ENCODE data around the gene CTBP2.

Gene CTBP2

GRCh38 chr10:125054216-125054615 is 106.1 kb downstream of the CTBP2 start:
- Histone ChIP-seq H3K9ac (ENCODE audit: low read length) (no peak overlapping the region), H4K20me1 (ENCODE audit: insufficient read depth, low read length) (no peaks in the 10 kb centered on the region), H2AFZ (ENCODE audit: low read length) (no peak overlapping the region), H3K36me3 (replicated peaks; ENCODE audit: insufficient read depth, low read length) (no peaks in the 10 kb centered on the region), H3K9me3 (replicated peaks; ENCODE audit: insufficient read depth, low read length) (no peaks in the 10 kb centered on the region), H3K4me2 (ENCODE audit: low read depth, low read length) (no peak overlapping the region), H3K4me3 (ENCODE audit: low read length) (no peak overlapping the region), H3F3A (ENCODE audit: insufficient read depth, low read length) (no peaks in the 10 kb centered on the region), H3K27ac (ENCODE audit: low read length) (no peak overlapping the region), H3K4me1 (ENCODE audit: low read length) (no peaks in the 10 kb centered on the region), H3K27me3 (replicated peaks; ENCODE audit: insufficient read depth, low read length) (peaks cover 98% of the 10 kb centered on the region), H3K79me2 (ENCODE audit: low read length) (no peaks in the 10 kb centered on the region), H3K9me2 (replicated peaks; ENCODE audit: insufficient read depth, low read length) (no peaks in the 10 kb centered on the region)
- TF ChIP-seq EZH2 (optimal IDR thresholded peaks at IDR 0.05; ENCODE audit: low read depth, low read length) = no peak
- TF ChIP-seq EZH2phosphoT487 (IDR thresholded peaks at IDR 0.05; ENCODE audit: low read length) = no peak
- TF ChIP-seq CTCF (IDR thresholded peaks at IDR 0.05; ENCODE audit: low read length) = no peak
- DNase-seq = no peak

- H3K9me3 ChIP-seq (replicated peaks; ENCODE audit: insufficient read depth, low read length) = no peaks in the 10 kb centered on the region
- H3K4me2 ChIP-seq (ENCODE audit: low read depth, low read length) = no peak overlapping the region
- no peaks in the 10 kb centered on the region for H3K79me2 ChIP-seq (ENCODE audit: low read length)
- peaks cover 93% of the 10 kb centered on the region for H3K27me3 ChIP-seq (replicated peaks; ENCODE audit: insufficient read depth, low read length)
- H4K20me1 ChIP-seq (ENCODE audit: insufficient read depth, low read length) = no peaks in the 10 kb centered on the region
- TF ChIP-seq CTCF (IDR thresholded peaks at IDR 0.05; ENCODE audit: low read length) (no peak), EZH2phosphoT487 (IDR thresholded peaks at IDR 0.05; ENCODE audit: low read length) (no peak), EZH2 (optimal IDR thresholded peaks at IDR 0.05; ENCODE audit: low read depth, low read length) (no peak)
- H3K9me2 ChIP-seq (replicated peaks; ENCODE audit: insufficient read depth, low read length) = no peaks in the 10 kb centered on the region
- no peaks in the 10 kb centered on the region for H3F3A ChIP-seq (ENCODE audit: insufficient read depth, low read length)
- DNase-seq = no peak
- H3K27ac ChIP-seq (ENCODE audit: low read length) = no peak overlapping the region
- no peak overlapping the region for H3K4me3 ChIP-seq (ENCODE audit: low read length)
- no peaks in the 10 kb centered on the region for H3K4me1 ChIP-seq (ENCODE audit: low read length)
- no peak overlapping the region for H2AFZ ChIP-seq (ENCODE audit: low read length)
- no peak overlapping the region for H3K9ac ChIP-seq (ENCODE audit: low read length)
- no peaks in the 10 kb centered on the region for H3K36me3 ChIP-seq (replicated peaks; ENCODE audit: insufficient read depth, low read length)
These were observed 108.2 kb downstream of the CTBP2 start for GRCh38 chr10:125052146-125052545.

GRCh38 chr10:125050383-125050782 is 110.0 kb downstream of the CTBP2 start:
- DNase-seq = no peak
- TF ChIP-seq CTCF (IDR thresholded peaks at IDR 0.05; ENCODE audit: low read length) (no peak), EZH2 (optimal IDR thresholded peaks at IDR 0.05; ENCODE audit: low read depth, low read length) (no peak), EZH2phosphoT487 (IDR thresholded peaks at IDR 0.05; ENCODE audit: low read length) (no peak)
- Histone ChIP-seq H2AFZ (ENCODE audit: low read length) (no peak overlapping the region), H4K20me1 (ENCODE audit: insufficient read depth, low read length) (no peaks in the 10 kb centered on the region), H3K9ac (ENCODE audit: low read length) (no peak overlapping the region), H3K36me3 (replicated peaks; ENCODE audit: insufficient read depth, low read length) (no peaks in the 10 kb centered on the region), H3K4me1 (ENCODE audit: low read length) (no peaks in the 10 kb centered on the region), H3K9me3 (replicated peaks; ENCODE audit: insufficient read depth, low read length) (no peaks in the 10 kb centered on the region), H3F3A (ENCODE audit: insufficient read depth, low read length) (no peaks in the 10 kb centered on the region), H3K27me3 (replicated peaks; ENCODE audit: insufficient read depth, low read length) (peaks cover 92% of the 10 kb centered on the region), H3K27ac (ENCODE audit: low read length) (no peak overlapping the region), H3K79me2 (ENCODE audit: low read length) (no peaks in the 10 kb centered on the region), H3K4me3 (ENCODE audit: low read length) (no peak overlapping the region), H3K4me2 (ENCODE audit: low read depth, low read length) (no peak overlapping the region), H3K9me2 (replicated peaks; ENCODE audit: insufficient read depth, low read length) (no peaks in the 10 kb centered on the region)

Data from MM.1S (cell line).